Lung (tissue), 12 donors: ENCODE results near the gene DPP8. TPM values are rescaled to one million over a fixed set of nuclear protein-coding genes. Genes with fewer than 3 reads are reported as not detected.
A peak's percentile ranks its signal among the peaks of the same experiment; 100 is the strongest.

Experiments used
- ATAC-seq: fragments of 200-7000 bp; cut with Tn5 transposase; one replicate; pipeline ENCODE4 v1.9.1; 2020; ENCODE audit warnings: moderate number of reproducible peaks; ENCODE audit not compliant: insufficient read depth, low FRiP score
- DNase-seq, 3 donors: peaks; one replicate each; pipeline ENCODE4 v3.0.0-alpha.2; 2013 to 2017
- H3K27ac ChIP-seq, 2 donors: one replicate each; pipeline ENCODE4 v1.5.1; 2013; ENCODE audit warnings: mild to moderate bottlenecking in 2 of 2, moderate library complexity in 2 of 2, control low read depth in 1 of 2, inconsistent platforms in 1 of 2, low read depth in 1 of 2, low read length in 1 of 2
- H3K27me3 ChIP-seq, 3 donors: one replicate each; pipeline ENCODE4 v1.5.1; 2013; ENCODE audit warnings: low read length in 2 of 3; ENCODE audit not compliant: control insufficient read depth in 3 of 3, insufficient read depth in 3 of 3
- H3K36me3 ChIP-seq, 4 donors: one replicate each; pipeline ENCODE4 v1.5.1; 2013; ENCODE audit warnings: low read length in 4 of 4, mild to moderate bottlenecking in 1 of 4, moderate library complexity in 1 of 4; ENCODE audit not compliant: control insufficient read depth in 4 of 4, insufficient read depth in 4 of 4
- H3K4me1 ChIP-seq, 5 donors: one replicate each; pipeline ENCODE4 v1.5.1; 2013; ENCODE audit warnings: low read length in 5 of 5, mild to moderate bottlenecking in 2 of 5, moderate library complexity in 1 of 5; ENCODE audit not compliant: control insufficient read depth in 5 of 5, insufficient read depth in 5 of 5
- H3K4me3 ChIP-seq: one replicate; pipeline ENCODE4 v1.5.1; 2013; ENCODE audit warnings: mild to moderate bottlenecking, control low read depth, moderate library complexity
- H3K9ac ChIP-seq, 2 donors: one replicate each; pipeline ENCODE4 v1.5.1; 2013; ENCODE audit warnings: low read length in 2 of 2, control low read depth in 1 of 2; ENCODE audit not compliant: insufficient read depth in 1 of 2
- H3K9me3 ChIP-seq, 4 donors: one replicate each; pipeline ENCODE4 v1.5.1; 2013; ENCODE audit warnings: low read length in 3 of 4, mild to moderate bottlenecking in 1 of 4, moderate library complexity in 1 of 4; ENCODE audit not compliant: control insufficient read depth in 4 of 4, insufficient read depth in 3 of 4
- WGBS, 2 donors: extraction: QIAGEN DNeasy Blood & Tissue Kit; methylation state at CpG; one replicate each; pipeline ENCODE4 v1.1.7; 2013; 5-methylcytosine and 5-hydroxymethylcytosine counted together
- polyA plus RNA-seq, 2 donors: library from polyadenylated mRNA; stranded (reverse); fragments of 200-250 nt; gene quantifications; one replicate each; pipeline ENCODE4 v1.2.1, GENCODE V29; 2013
- total RNA-seq, 2 donors: library from RNA; depleted of rRNA in 1 of 2; stranded (reverse); fragments of >200 nt in 1 of 2; gene quantifications; one replicate each; pipeline ENCODE4 v1.2.1, GENCODE V29; 2014 to 2021
- TF ChIP-seq, protein P1 (sequence below): IDR thresholded peaks from 2 replicates; pipeline ENCODE4 v1.5.1; 2012; ENCODE audit warnings: mild to moderate bottlenecking; ENCODE audit errors: control extremely low read depth, extremely low read depth
- donor health status: control.
- donor health status: control.
- donor health status: Bipolar disorder and iron deficiency.
- donor health status: healthy.
- donor health status: DM: yes; HTN: yes; CAD: no.

DPP8 gene
- total and polyA plus RNA-seq, 4 donors = 7.6 to 51.4 (median 24.6) TPM

DNA sequence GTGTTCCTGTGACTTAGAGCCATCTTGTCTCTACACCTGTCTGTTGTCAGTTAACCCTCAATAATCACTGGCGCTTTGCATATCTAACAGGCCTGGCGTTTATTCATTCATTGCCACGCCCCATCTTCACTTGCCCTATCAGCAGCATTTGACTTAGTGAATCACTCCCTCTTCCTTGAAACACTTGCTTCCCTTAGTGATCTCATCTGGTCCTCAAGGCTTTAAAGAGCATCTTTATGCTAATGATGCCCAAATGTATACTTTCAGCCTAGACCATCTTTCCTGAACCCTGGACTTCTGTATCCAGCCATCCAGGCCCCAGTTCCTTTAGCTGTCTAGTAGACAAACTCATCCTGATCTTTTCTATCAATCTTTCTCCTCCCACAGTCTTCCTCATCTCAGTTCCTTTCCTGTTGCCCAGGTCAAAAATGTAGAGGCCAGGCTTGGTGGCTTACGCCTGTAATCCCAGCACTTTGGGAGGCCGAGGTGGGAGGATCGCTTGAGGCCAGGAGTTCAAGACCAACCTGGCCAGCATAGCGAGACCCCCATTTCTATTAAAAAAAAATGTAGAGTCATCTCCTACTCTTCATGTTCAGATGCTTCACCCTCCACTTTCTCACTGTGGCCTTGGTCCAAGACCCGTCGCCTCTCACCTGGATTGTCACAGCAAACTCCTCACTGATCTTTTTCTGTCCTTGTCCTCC lies 93.4 kb downstream of the DPP8 start:
- no peak overlapping the region for H3K27ac ChIP-seq
- no peak overlapping the region for H3K9ac ChIP-seq
- peaks cover 0 to 2% (median 0%) of the 10 kb centered on the region in 4 donors for H3K9me3 ChIP-seq
- DNase-seq (no peak), ATAC-seq (no peak)
- H3K4me1 ChIP-seq = peaks cover 0 to 17% (median 13%) of the 10 kb centered on the region in 5 donors
- no peak overlapping the region for H3K4me3 ChIP-seq
- H3K27me3 ChIP-seq = peaks cover 0 to 5% (median 0%) of the 10 kb centered on the region in 3 donors
- TF ChIP-seq, protein P1, sequence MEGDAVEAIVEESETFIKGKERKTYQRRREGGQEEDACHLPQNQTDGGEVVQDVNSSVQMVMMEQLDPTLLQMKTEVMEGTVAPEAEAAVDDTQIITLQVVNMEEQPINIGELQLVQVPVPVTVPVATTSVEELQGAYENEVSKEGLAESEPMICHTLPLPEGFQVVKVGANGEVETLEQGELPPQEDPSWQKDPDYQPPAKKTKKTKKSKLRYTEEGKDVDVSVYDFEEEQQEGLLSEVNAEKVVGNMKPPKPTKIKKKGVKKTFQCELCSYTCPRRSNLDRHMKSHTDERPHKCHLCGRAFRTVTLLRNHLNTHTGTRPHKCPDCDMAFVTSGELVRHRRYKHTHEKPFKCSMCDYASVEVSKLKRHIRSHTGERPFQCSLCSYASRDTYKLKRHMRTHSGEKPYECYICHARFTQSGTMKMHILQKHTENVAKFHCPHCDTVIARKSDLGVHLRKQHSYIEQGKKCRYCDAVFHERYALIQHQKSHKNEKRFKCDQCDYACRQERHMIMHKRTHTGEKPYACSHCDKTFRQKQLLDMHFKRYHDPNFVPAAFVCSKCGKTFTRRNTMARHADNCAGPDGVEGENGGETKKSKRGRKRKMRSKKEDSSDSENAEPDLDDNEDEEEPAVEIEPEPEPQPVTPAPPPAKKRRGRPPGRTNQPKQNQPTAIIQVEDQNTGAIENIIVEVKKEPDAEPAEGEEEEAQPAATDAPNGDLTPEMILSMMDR = no peak
- 89 to 96% methylated on average over 9 of the region's 9 CpGs for WGBS, 2 donors
- H3K36me3 ChIP-seq = no peaks in the 10 kb centered on the region

GRCh38 chr15:65423150-65423975 lies 94.1 kb downstream of the DPP8 start:
- H3K27me3 ChIP-seq = peaks cover 0 to 5% (median 0%) of the 10 kb centered on the region in 3 donors
- TF ChIP-seq, protein P1 = no peak

GRCh38 chr15:65421360-65422215 lies 95.9 kb downstream of the DPP8 start:
- H3K27me3 ChIP-seq = peaks cover 0 to 5% (median 0%) of the 10 kb centered on the region in 3 donors
- H3K4me3 ChIP-seq = no peak overlapping the region
- H3K9me3 ChIP-seq = peaks cover 0 to 2% (median 0%) of the 10 kb centered on the region in 4 donors
- ATAC-seq (peak; percentile 8), DNase-seq (peak; percentile 95 to 98 (median 96))
- TF ChIP-seq, protein P1 = no peak
- H3K36me3 ChIP-seq = no peaks in the 10 kb centered on the region
- H3K4me1 ChIP-seq = peaks cover 0 to 36% (median 18%) of the 10 kb centered on the region in 5 donors
- WGBS, 2 donors = 4 to 5% methylated on average over 29 to 39 of the region's 39 CpGs
- no peak overlapping the region for H3K27ac ChIP-seq
- H3K9ac ChIP-seq = peak overlapping the region in 1 of 2 donors; percentile 94

More at GRCh38 chr15:65423150-65423975, 94.1 kb downstream of the DPP8 start:
- no peak overlapping the region for H3K4me3 ChIP-seq
- H3K9me3 ChIP-seq = peaks cover 0 to 2% (median 0%) of the 10 kb centered on the region in 4 donors
- no peak overlapping the region for H3K27ac ChIP-seq
- H3K4me1 ChIP-seq = peaks cover 0 to 19% (median 13%) of the 10 kb centered on the region in 5 donors
- DNase-seq = no peak
- peak overlapping the region in 1 of 2 donors; percentile 40 for H3K9ac ChIP-seq
- WGBS, 2 donors = 28 to 30% methylated on average over 27 to 28 of the region's 28 CpGs
- no peak for ATAC-seq
- no peaks in the 10 kb centered on the region for H3K36me3 ChIP-seq
